ENCODE measurements around the gene VAMP1. TPM values are rescaled to one million over a fixed set of nuclear protein-coding genes. Genes with fewer than 3 reads are reported as not detected.

Gene VAMP1
- total and polyA plus RNA-seq, 2 experiments from 2014 or later: 13.9 to 16.1 TPM

- H3K4me3 Mint-ChIP-seq: no peak overlapping the region
- Histone ChIP-seq H3K4me1 (ENCODE audit: insufficient read depth) (no peaks in the 10 kb centered on the region), H4K20me1 (replicated peaks; ENCODE audit: insufficient read depth) (no peaks in the 10 kb centered on the region), H3F3A (replicated peaks; ENCODE audit: low read depth) (no peaks in the 10 kb centered on the region), H3K9me2 (ENCODE audit: insufficient read depth) (no peaks in the 10 kb centered on the region), H3K27me3 (ENCODE audit: insufficient read depth) (no peaks in the 10 kb centered on the region), H3K4me2 (no peak overlapping the region), H3K4me3 (no peak overlapping the region), H3K27ac (ENCODE audit: low read depth) (no peak overlapping the region), H2AFZ (no peak overlapping the region), H3K79me2 (replicated peaks; ENCODE audit: insufficient read depth) (no peaks in the 10 kb centered on the region), H3K36me3 (ENCODE audit: insufficient read depth) (no peaks in the 10 kb centered on the region)
- ATAC-seq (no peak), DNase-seq (ENCODE audit: low spot score) (no peak)
- peaks cover 15% of the 10 kb centered on the region; the same call in 2 of the 3 replicates for H3K4me1 Mint-ChIP-seq
- H3K9me3 Mint-ChIP-seq: no peaks in the 10 kb centered on the region
- H3K27me3 Mint-ChIP-seq (ENCODE audit: insufficient read depth, low read depth, poor library complexity): peaks cover 6% of the 10 kb centered on the region
- no peaks in the 10 kb centered on the region for H3K36me3 Mint-ChIP-seq (ENCODE audit: low read depth)
- TF ChIP-seq EZH2 (IDR thresholded peaks at IDR 0.05; ENCODE audit: low read depth, unreplicated experiment): no peak
- TF ChIP-seq ZNF331 (CRISPR knock-in tag; IDR thresholded peaks at IDR 0.05; ENCODE audit: low read depth): no peak
- TF ChIP-seq ZNF462 (CRISPR knock-in tag; IDR thresholded peaks at IDR 0.05): no peak
- no peak for TF ChIP-seq NANOG (IDR thresholded peaks at IDR 0.05; ENCODE audit: borderline replicate concordance)
- TF ChIP-seq STAT1 (IDR thresholded peaks at IDR 0.05; ENCODE audit: unreplicated experiment): no peak
- TF ChIP-seq JUNB (IDR thresholded peaks at IDR 0.05; ENCODE audit: unreplicated experiment): no peak
- TF ChIP-seq POLR2AphosphoS5 (IDR thresholded peaks at IDR 0.05; ENCODE audit: low read depth): no peak
- TF ChIP-seq CTCF (conservative IDR thresholded peaks at IDR 0.05; ENCODE audit: low read depth in 2 of 2): no peak
- no peak for TF ChIP-seq ETS1 (IDR thresholded peaks at IDR 0.05)
- TF ChIP-seq ZNF114 (CRISPR knock-in tag; IDR thresholded peaks at IDR 0.05): no peak
- no peak for TF ChIP-seq REST (IDR thresholded peaks at IDR 0.05; ENCODE audit: unreplicated experiment)
- no peak for TF ChIP-seq EZH2phosphoT487 (IDR thresholded peaks at IDR 0.05; ENCODE audit: unreplicated experiment)
- no peak for TF ChIP-seq CREB1 (CRISPR knock-in tag; IDR thresholded peaks at IDR 0.05; ENCODE audit: low read depth)
- H3K27ac Mint-ChIP-seq: no peak overlapping the region
Measured at GRCh38 chr12:6426882-6427671, 43.4 kb downstream of the VAMP1 start.

Data from GM23338 (cell line).